ENCODE measurements around the gene WWOX. TPM values are rescaled to one million over a fixed set of nuclear protein-coding genes. Genes with fewer than 3 reads are reported as not detected.

The WWOX gene
- total and polyA plus RNA-seq, 2 donors (not counting 3 experiments of a cell fraction or from before 2014, with no cell fraction given), result 6.2 to 12.5 TPM

DNA sequence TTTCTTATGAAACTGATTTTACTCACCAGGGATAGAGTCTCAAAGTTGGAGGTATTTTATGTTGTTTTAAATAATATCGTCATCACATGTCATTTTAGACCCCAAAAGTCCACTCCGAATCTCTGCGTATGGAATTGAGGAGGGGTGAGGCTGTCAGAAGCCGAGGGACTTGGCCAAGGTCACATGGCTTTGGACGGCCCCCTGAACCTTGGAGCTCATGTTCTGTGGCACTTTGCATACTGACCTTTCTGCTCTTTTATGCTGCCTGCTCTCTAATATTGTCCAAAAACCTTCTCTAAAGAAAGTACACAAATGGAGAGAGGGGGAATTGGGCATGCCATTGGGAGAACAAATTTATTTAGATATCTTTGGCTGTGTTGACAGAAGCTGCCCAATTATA is 700.0 kb downstream of the WWOX start:
- H3K4me1 ChIP-seq (ENCODE audit: control insufficient read depth, extremely low read depth, insufficient read depth, low read length), result no peaks in the 10 kb centered on the region
- no peaks in the 10 kb centered on the region for H3K9me1 ChIP-seq (replicated peaks; ENCODE audit: control insufficient read depth, extremely low read depth, insufficient read depth, low read length)
- H3K9me3 ChIP-seq (replicated peaks; ENCODE audit: control insufficient read depth, insufficient read depth, low read length), result peaks cover 3% of the 10 kb centered on the region
- FAIRE-seq, result no peak
- H3K4me2 ChIP-seq (ENCODE audit: insufficient read depth, low read length), result no peak overlapping the region
- H3K27me3 ChIP-seq (ENCODE audit: control insufficient read depth in 2 of 2, insufficient read depth in 2 of 2, low read length in 2 of 2), result no peaks in the 10 kb centered on the region
- H4K20me1 ChIP-seq (replicated peaks; ENCODE audit: control insufficient read depth, extremely low read depth, insufficient read depth, low read length), result no peaks in the 10 kb centered on the region
- no peak overlapping the region for H3K27ac ChIP-seq (ENCODE audit: insufficient read depth, low read depth, low read length)
- ChIA-PET POLR2A (no interaction called here), CTCF (no interaction called here)
- no TSS peak for BruUV-seq (replicated peaks)
- H3K36me3 ChIP-seq (ENCODE audit: control insufficient read depth in 2 of 2, extremely low read depth in 1 of 2, insufficient read depth in 2 of 2, low read length in 2 of 2), result no peaks in the 10 kb centered on the region
- TF ChIP-seq GATA2 (IDR thresholded peaks at IDR 0.05; ENCODE audit: insufficient read depth, insufficient read length, low read depth, low read length), result no peak
- TF ChIP-seq EZH2 (IDR thresholded peaks at IDR 0.05; ENCODE audit: borderline replicate concordance, low read depth, low read length, severe bottlenecking), result no peak
- no peak for TF ChIP-seq MYC (IDR thresholded peaks at IDR 0.05; ENCODE audit: low read depth, low read length)
- TF ChIP-seq POLR2A (IDR thresholded peaks at IDR 0.05; ENCODE audit: low read depth, low read length), result no peak
- TF ChIP-seq POLR2AphosphoS5 (IDR thresholded peaks at IDR 0.05; ENCODE audit: insufficient read depth, low read depth, low read length), result no peak
- no peak overlapping the region for H3K9ac ChIP-seq (replicated peaks; ENCODE audit: extremely low read depth, insufficient read depth, low read length)
- dilution Hi-C loops (cut with MboI; ENCODE audit: extremely low pct_ligation_motif_present, low sequenced_read_pairs), result no loop called here
- H2AFZ ChIP-seq (ENCODE audit: low read depth, low read length), result no peak overlapping the region
- DNase-seq (ENCODE audit: low read depth, low spot score), result no peak
- intact Hi-C loops (cut with micrococcal nuclease), result no loop called here
- H3K4me3 ChIP-seq (replicated peaks in 1 of 3; ENCODE audit: insufficient read depth in 1 of 3, low read depth in 1 of 3, low read length in 3 of 3), result no peak overlapping the region
- H3K79me2 ChIP-seq (ENCODE audit: control insufficient read depth, insufficient read depth, low read length), result no peaks in the 10 kb centered on the region

DNA sequence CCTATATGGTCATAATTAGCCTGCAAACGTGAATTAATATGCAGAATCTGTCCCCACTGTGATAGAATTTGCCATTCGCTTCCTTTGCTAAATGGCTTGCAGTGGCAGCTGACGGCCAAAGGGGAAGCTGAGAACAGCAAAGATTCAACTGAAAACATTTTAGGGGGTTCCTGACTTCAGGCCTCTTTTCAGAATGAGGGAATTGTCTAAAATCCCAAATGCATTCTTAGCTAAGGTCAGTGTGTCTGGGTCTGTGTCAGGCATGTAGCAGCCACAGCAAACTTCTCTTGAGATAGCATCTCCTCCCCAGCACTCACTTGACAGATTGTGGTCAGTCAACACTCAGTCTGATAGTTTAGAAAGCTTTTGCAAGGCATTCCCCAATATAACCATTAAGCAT is 701.1 kb downstream of the WWOX start:
- Histone ChIP-seq H3K4me2 (ENCODE audit: insufficient read depth, low read length) (no peak overlapping the region), H3K9me3 (replicated peaks; ENCODE audit: control insufficient read depth, insufficient read depth, low read length) (peaks cover 3% of the 10 kb centered on the region), H3K9me1 (replicated peaks; ENCODE audit: control insufficient read depth, extremely low read depth, insufficient read depth, low read length) (no peaks in the 10 kb centered on the region), H3K9ac (replicated peaks; ENCODE audit: extremely low read depth, insufficient read depth, low read length) (no peak overlapping the region), H3K27me3 (ENCODE audit: control insufficient read depth in 2 of 2, insufficient read depth in 2 of 2, low read length in 2 of 2) (no peaks in the 10 kb centered on the region), H3K36me3 (ENCODE audit: control insufficient read depth in 2 of 2, extremely low read depth in 1 of 2, insufficient read depth in 2 of 2, low read length in 2 of 2) (no peaks in the 10 kb centered on the region), H3K79me2 (ENCODE audit: control insufficient read depth, insufficient read depth, low read length) (no peaks in the 10 kb centered on the region), H4K20me1 (replicated peaks; ENCODE audit: control insufficient read depth, extremely low read depth, insufficient read depth, low read length) (no peaks in the 10 kb centered on the region), H3K27ac (ENCODE audit: insufficient read depth, low read depth, low read length) (no peak overlapping the region), H2AFZ (ENCODE audit: low read depth, low read length) (no peak overlapping the region), H3K4me3 (replicated peaks in 1 of 3; ENCODE audit: insufficient read depth in 1 of 3, low read depth in 1 of 3, low read length in 3 of 3) (no peak overlapping the region), H3K4me1 (ENCODE audit: control insufficient read depth, extremely low read depth, insufficient read depth, low read length) (no peaks in the 10 kb centered on the region)
- BruUV-seq (replicated peaks), result no TSS peak
- ChIA-PET POLR2A (no interaction called here), CTCF (no interaction called here)
- intact Hi-C loops (cut with micrococcal nuclease) (no loop called here), dilution Hi-C loops (cut with MboI; ENCODE audit: extremely low pct_ligation_motif_present, low sequenced_read_pairs) (no loop called here)
- TF ChIP-seq, protein P1, sequence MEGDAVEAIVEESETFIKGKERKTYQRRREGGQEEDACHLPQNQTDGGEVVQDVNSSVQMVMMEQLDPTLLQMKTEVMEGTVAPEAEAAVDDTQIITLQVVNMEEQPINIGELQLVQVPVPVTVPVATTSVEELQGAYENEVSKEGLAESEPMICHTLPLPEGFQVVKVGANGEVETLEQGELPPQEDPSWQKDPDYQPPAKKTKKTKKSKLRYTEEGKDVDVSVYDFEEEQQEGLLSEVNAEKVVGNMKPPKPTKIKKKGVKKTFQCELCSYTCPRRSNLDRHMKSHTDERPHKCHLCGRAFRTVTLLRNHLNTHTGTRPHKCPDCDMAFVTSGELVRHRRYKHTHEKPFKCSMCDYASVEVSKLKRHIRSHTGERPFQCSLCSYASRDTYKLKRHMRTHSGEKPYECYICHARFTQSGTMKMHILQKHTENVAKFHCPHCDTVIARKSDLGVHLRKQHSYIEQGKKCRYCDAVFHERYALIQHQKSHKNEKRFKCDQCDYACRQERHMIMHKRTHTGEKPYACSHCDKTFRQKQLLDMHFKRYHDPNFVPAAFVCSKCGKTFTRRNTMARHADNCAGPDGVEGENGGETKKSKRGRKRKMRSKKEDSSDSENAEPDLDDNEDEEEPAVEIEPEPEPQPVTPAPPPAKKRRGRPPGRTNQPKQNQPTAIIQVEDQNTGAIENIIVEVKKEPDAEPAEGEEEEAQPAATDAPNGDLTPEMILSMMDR (IDR thresholded peaks at IDR 0.05; ENCODE audit: extremely low read depth in 1 of 2, insufficient read depth in 1 of 2, low read depth in 1 of 2, low read length in 2 of 2), result no peak
- TF ChIP-seq GATA2 (IDR thresholded peaks at IDR 0.05; ENCODE audit: insufficient read depth, insufficient read length, low read depth, low read length), result no peak
- TF ChIP-seq MYC (IDR thresholded peaks at IDR 0.05; ENCODE audit: low read depth, low read length), result no peak
- TF ChIP-seq, protein P2, sequence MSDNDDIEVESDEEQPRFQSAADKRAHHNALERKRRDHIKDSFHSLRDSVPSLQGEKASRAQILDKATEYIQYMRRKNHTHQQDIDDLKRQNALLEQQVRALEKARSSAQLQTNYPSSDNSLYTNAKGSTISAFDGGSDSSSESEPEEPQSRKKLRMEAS (IDR thresholded peaks at IDR 0.05; ENCODE audit: insufficient read depth, insufficient read length), result no peak
- FAIRE-seq, result no peak
- DNase-seq (ENCODE audit: low read depth, low spot score), result no peak
